Endometrial microvascular endothelial cells (primary cell): Measurements from ENCODE around the gene TLN1. TPM values are rescaled to one million over a fixed set of nuclear protein-coding genes. Genes with fewer than 3 reads are reported as not detected.

ENCODE experiments used
- in situ Hi-C: cut with HindIII; loops from 2 replicates; pipeline ENCODE4 v1.10.0; 2017; ENCODE audit warnings: low sequenced_read_pairs, low pct_unique_long_range_greater_than_20kb; ENCODE audit errors: inconsistent ontology term
- total RNA-seq: library from RNA; depleted of rRNA; stranded (reverse); fragments of >200 nt; gene quantifications from one replicate; pipeline ENCODE4 v1.2.3, GENCODE V29; 2015; ENCODE audit errors: inconsistent ontology term

TLN1 gene
- total RNA-seq, 1 donor from 2014 or later = 358 TPM

DNA sequence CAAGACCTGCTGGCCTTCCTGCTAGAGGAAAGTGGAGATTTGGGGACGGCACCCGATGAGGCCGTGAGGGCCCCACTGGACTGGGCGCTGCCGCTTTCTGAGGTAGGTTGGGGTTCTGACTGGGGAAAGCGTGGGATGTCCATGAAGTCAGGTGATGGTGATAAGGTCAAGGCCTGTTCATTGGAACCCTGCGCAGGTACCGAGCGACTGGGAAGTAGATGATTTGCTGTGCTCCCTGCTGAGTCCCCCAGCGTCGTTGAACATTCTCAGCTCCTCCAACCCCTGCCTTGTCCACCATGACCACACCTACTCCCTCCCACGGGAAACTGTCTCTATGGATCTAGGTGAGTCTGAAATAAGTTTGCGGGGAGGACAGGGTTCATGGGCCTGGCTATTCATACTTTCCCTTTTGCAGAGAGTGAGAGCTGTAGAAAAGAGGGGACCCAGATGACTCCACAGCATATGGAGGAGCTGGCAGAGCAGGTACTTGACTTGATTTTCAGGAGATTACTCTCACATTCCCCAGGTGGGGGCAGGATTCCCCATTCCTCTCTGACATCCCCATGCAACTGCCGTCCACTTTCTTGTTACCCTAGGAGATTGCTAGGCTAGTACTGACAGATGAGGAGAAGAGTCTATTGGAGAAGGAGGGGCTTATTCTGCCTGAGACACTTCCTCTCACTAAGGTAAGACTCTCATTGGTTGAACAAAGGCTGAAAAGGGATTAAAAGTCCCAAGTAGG, 976 bp upstream of the TLN1 start:
- in situ Hi-C loops = no loop called here

DNA sequence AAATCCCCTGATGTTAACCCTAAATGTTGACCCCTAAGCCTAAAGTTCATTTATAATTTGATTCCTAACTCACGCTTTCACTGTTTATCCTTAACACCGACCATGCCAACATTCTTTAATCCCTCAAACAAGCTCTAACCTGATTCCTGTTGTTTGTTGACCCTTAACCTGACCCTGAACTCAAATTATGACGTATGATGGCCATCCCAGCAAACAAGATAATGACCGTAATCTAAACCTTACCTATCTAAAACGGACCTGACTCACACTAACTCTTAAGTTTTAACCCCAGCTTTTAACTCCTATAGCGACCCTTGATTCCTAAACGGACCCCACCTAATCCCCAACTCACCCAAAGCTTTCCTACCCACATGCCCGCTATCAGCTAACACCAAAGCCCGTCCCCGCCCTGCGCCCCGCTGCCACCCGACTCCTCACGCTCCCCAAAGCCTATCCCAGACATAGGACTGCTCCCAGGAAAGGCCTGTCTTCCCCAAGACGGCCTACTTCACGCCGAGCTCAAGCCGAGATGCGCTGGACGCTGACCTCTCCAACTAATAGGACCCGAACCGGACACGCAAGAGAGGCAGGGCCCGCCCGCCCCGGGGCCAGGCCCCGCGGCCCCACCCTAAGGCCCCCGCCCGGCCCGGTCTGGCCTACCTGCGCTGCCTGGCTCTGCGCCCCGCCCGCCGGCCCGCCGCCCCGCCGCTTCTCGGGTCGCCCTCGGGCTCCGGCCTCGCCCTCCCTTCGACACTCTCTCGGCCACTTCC, 395 bp downstream of the TLN1 start:
- in situ Hi-C loops = no loop called here

DNA sequence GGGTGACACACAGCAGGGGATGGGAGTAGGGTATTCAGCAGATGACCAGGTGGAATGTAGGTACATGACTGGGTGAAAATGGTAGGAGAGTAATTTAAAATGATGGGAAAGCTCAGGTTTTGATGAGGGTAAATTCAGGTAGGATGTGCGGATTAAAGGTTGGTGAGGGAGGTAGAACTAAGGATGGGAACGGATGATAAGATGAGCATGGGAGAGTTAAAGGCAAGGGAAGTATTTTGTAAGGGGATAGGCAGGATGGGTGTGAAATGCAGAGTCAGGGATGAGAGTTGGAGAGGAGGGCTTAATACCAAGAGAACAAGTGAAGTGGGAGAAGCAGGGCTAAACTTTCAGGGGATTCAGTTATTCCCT, 1.5 kb downstream of the TLN1 start:
- in situ Hi-C loops = no loop called here

DNA sequence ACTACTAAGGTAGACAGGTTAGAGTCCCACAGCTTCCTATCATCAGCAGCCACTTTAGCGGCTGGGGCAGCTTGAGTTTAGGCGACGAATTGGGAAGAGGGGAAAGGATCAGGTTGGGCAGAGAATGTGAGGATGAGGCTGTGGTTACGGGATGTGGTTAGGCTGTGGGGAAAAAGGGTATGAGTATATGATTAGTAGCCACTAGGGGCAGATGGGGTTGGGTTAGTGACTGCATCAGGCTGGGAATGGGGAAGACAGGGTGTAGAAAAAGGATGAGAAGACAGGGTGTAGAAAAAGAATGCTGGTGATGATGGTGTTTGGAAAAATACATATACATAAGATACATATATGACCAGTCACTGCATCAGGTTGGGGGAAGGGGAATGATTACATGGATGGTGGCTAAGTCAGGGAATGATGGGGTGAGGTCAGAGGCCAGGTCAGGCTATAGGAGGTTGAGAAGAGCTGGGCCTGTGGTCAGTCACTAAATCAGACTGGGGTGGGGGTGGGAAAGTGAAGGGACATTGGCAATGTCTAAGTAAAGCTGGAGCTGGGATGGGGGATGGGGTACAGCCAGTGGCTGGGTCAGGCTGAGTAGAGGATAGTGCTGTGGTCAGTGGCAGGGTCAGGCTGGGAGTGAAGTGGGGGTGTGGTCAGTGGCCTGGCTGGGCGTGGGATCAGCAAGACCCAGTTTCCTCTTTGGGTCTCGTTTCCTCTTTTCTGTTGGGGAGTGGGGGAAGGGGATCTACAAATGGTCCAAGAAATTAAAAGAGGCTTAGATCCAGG, 2.1 kb downstream of the TLN1 start:
- in situ Hi-C loops = no loop called here

DNA sequence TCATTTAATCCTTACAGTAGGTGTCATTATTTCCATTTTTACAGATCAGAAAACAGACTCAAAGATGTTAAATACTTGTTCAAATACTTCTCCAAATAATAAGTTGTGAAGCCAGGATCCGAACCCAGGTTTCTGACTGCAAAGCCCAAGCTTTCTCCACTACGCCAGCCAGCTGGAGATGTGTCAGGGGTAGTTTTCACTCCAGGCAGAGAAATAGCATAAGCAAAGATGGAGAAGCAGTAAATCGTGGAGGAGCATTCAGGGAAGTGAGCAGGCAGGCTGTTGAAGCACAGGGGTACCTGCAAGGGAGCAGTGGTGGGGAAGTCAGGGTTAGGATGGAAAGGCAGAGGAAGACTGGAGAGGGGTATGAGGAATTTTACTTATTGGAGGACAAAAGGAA, 2.9 kb downstream of the TLN1 start:
- in situ Hi-C loops = no loop called here

DNA sequence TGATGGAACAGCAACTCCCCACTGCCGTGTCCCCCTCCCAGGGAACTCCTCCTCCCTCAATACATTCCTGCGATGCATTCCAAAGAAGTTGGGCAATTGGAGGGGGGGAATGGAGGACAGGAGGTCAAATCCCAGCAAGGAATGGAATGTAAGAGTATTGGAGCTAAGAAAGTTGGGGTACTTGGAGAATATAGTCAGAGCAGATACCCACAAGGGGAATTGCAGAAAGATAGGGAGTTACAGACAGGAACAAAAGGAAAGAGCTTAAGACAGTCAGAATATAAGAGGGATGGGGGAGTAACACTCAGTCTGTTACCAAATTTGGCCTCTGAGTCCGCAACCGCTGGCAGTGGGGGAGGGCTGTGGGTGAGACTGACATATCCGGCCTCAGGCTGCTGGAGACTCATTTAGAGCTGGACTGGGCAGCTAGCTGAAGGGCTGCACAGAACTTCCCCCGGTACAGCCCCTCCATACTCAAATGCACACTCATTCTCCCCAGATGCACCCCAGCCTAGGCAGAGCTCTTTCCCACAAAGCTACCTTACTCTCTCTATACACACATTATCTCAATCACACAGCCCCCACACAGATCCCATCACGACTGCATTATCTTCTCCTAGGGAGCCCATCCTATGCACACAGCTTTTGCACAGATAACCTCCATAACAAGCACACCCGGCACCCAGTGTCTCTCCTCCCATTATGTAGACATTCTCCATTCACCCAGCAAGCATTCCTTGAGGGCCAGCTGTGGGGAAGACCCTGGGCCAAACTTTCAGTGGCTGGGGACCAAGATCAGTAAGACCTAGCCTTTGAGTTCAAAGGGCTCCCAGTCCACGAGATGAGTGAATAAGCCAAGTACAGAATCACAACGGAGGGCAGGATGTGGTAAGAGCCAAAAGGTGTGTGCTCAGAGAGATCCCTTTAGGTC, 3.7 kb downstream of the TLN1 start:
- in situ Hi-C loops = no loop called here

DNA sequence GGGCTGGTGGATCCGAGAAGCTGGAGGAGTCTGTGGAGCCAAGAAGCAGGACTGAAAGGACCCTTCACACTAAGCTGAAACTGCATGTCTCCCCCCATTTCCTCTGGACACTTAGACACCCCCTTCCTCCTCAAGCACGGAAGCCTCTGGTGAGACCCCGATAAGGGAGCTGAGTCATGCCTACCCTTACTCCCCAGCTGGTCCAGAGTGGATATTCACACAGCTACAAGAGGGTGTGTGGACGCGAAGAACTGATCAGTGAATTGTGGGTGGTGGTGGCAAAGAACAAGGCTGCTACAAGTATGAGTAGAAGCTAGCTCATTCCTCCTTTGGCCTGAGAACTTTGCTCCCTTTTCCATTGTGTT, 4.3 kb downstream of the TLN1 start:
- in situ Hi-C loops = no loop called here

DNA sequence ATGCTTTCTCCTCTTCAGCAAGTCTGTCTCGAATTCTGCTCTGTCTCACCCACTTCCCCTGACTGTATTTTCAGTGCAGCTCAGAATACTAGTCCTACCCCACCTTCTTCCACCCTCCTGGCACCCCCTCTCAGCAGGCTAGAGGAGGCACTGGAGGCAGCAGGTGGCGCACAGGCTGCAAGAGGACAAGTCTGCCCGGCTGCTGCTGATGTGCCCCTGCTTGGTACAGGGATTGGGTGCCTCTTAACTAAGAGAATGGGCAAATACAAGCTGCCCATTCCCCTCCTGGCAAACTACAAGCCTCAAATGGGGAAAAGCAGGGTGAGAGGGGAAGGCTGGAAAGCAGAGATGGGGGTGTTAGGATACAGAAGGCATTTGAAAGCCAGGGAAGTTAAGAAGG, 5.1 kb downstream of the TLN1 start:
- in situ Hi-C loops = no loop called here

DNA sequence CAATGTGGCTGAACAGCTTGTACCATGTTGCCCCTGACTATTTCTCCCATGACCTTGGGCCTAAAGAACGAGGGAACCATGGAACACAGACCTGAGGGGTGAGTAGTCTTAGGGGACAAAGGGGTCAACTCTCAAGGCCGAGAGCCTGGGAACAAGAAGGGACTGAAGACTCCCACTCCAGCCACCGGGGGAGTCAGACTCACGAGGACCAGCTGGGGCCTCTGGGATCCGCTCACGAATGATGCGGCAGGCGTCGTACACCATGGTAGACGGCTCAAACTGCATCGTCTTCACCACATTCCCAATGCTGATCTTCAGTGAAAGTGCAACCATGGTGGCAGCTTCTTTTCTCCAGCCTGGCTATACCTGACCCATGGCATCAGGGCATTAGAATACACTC, 6.6 kb downstream of the TLN1 start:
- in situ Hi-C loops = no loop called here

DNA sequence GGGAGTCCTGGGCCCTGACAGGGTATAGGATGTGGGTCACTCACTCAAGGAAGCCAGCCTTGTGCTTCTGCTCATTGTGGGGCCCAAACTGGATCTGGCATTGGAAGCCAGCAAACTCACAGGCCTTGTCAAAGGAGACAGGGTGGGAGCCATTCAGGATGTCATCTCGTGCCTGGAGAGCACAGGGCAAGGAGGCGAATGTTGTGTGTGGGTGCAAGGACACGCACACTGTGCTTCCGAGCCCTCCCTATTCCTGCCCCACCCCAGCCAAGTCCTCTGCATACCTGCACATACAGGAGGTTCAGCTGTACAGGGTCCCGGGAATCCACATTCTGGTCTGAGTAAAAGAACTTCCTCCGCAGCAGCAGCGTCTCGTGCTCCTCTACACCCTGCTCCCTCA, 8.1 kb downstream of the TLN1 start:
- in situ Hi-C loops = no loop called here

DNA sequence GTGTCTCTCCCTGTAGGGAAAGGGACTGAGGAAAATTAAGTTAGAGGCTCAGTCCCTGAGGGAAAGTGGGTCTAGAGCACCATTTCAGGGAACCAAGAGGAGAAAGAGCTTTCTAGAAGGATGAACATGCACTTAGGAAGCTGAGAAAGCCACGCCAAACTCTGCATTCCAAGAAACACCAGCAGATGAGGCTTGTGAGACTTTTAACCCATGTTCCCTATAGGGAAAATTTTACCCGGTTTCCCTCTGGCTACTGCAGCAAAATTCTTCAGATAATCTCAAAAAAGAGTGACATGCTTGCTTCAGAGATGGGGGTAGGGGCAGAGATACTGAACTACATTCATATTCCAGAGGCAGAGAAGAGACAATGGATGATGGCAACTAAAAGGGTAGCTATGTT, 8.6 kb downstream of the TLN1 start:
- in situ Hi-C loops = no loop called here

DNA sequence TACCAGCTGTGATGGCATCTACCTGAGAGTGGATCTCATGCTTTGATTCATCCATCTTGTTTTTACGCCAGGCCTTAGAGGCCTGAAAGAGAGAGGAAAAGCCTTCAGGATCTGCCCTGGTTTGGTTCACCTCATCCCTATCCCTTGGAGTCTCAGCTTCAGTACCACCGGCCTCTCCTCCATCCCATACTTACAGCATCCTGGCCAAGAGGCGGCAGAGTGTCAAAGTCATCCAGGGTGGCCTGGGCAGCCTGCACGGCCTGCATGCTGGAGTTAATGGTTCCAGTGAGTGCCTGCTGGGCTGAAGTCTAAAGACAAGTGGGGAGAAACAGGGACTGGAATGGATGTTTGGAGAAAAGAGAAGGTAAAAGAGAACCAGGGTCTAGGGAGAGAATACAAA, 12.4 kb downstream of the TLN1 start:
- in situ Hi-C loops = no loop called here

DNA sequence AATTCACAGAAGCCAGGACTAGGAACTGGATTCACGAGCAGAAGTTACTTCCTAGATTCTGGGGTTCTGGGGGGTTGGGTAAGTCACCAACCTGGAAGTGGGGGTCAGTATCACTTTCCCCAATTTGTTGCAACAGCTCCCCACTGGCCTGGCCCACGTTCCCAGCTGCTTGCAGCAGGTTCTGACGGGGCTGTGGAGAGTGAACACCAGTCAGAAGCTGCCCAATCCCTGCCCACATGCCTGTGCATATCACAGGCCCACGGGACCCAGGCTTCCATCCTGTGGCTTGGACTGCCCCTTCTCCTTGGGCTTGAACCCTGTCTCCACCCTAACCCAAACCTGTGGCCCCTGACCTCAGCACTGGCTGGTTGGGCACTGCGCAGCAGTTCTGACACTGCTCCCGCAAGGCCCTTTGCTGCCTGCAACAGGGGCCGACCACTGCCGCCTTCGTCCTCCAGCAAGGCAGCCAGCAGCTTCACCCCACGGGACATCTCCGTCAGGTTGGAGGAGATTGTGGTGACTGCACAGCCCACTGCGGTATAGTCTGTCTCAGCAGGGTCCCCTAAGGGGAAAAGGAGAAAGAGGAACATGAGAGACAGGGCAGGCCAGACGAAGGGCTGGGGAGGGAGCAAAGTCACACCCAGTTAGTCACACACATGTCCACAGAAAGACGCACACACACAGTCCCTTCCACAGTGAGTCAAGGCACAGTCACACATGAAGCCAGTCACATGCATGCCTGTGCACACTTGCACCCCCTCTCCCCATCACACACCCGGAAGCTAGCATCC, 13.1 kb downstream of the TLN1 start:
- in situ Hi-C loops = no loop called here

DNA sequence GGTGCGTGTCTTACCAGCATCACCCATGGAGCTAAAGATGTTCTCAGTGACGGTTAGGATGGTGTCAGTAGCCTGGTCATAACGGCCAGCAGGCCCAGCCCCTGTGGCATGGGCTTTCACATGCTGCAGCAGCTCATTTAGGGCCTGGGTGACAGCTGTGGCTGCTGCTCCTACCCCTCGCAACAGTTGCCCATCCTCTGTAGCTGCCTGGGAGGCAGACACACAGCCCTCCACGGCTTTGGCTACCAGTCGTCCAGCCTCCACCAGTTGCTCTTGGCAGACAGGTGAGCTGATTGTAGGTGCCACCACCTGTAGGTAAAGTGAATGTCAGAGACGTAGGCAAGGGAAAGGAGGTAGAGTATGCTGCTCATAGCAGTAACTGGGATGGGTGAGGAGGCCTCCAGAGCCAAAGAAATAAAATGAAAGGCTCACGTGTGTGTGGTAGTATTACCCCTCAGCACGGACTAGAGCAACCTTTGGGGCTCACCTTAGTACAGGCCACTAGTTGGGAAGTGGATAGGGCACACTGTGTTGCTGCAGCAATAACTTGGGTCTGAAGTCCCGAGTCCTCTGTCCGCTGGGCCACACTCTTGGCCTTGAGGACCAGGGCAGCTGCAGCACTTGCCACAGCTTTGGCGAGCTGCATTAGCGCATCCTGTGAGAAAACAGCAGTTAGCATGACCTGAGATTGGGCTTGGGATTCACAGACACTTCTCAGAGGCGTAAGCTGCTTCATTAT, 14.7 kb downstream of the TLN1 start:
- in situ Hi-C loops = no loop called here

DNA sequence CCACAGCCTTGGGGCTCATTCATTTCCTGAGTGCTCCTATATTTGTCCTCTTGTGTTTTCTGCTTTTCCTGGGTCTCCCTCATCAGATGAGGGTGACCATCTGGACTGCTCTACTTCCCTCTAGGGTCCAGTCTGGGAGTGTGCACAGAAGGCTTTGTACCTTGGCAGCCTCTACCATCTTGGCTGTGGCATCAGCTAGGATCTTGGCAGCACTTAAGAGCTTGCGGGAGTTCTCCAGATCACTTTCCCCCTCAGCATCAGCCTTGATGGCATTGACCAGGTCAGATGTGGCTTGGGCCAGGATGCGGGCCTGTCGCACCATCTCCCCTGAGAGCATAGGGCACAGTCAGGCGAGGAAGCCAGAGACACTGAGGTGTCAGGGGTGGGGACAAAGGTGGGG, 15.8 kb downstream of the TLN1 start:
- in situ Hi-C loops = no loop called here

DNA sequence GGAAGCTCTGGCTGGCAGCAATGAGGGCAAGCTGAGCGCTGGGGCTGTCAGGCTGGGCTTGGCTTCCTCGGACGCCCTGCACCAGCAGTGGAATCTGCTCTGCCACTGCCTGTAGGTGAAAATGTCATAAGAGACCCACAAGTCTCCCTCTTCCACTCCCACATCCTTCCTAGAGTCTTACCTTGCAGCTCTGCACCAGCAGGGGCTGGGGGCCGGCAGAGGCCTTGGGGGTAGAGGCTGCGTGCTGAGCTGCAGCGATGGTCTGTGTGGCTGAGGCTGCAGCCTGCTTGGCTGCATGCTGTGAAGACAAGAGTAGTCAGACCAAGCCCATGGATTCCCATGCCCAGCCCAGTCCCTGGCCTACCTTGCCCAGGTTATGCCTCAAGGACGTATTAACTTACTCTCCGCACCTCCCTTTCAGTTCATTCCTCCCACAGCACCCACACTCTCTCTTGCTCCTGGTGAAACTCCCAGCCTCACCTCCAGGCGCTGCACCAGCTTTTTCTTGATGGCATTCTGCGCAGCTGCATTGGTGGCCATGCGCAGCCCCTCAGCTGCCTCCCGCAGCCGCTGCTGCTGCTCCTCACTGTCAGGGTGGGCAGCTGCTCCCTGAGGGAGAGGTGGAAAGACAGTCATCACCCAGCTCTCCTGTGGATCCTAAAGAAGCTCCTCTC, 17.3 kb downstream of the TLN1 start:
- in situ Hi-C loops = no loop called here

DNA sequence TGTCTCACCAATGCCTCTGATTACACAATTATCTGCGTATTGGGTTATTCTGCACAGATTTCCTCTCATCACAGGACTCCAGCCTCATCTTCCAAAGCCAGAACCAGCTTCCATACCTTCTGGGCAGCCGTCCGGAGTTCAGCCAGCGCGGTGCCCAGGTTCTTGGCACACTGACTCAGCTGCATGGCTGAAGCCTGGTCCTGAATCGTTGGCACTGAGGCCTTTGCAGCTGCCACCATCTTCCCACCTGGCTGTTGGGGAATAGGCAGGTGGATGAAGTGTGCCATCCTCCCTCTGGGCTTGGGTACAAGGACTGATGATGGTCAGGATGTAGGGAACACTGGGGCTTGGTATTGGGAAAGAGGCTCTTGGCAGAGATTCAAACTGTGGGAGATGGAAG, 17.9 kb downstream of the TLN1 start:
- in situ Hi-C loops = no loop called here
